ENCODE results near the gene USP12. TPM values are rescaled to one million over a fixed set of nuclear protein-coding genes. Genes with fewer than 3 reads are reported as not detected.

USP12 gene
- total RNA-seq, 1 donor from 2014 or later, result 30.5 TPM

- Histone ChIP-seq H3K79me2 (ENCODE audit: insufficient read depth, low read length) (peaks cover 99% of the 10 kb centered on the region), H4K20me1 (ENCODE audit: insufficient read depth, low read length) (peaks cover 73% of the 10 kb centered on the region), H3K9me3 (ENCODE audit: insufficient read depth, low read depth, low read length) (no peaks in the 10 kb centered on the region), H3K4me1 (ENCODE audit: insufficient read depth, low read length) (no peaks in the 10 kb centered on the region), H3K9ac (ENCODE audit: low read length) (no peak overlapping the region), H3K4me3 (ENCODE audit: insufficient read depth, low read depth, low read length) (no peak overlapping the region), H3K36me3 (ENCODE audit: insufficient read depth, low read length) (no peaks in the 10 kb centered on the region), H2AFZ (ENCODE audit: low read depth, low read length) (no peak overlapping the region), H3K27me3 (ENCODE audit: insufficient read depth, low read length) (no peaks in the 10 kb centered on the region), H3K4me2 (ENCODE audit: low read length) (no peak overlapping the region), H3K27ac (ENCODE audit: low read depth, low read length) (no peak overlapping the region)
- Mint-ChIP-seq H3K4me1 (ENCODE audit: low read depth, unreplicated experiment) (peaks cover 8% of the 10 kb centered on the region), H3K36me3 (ENCODE audit: low read depth, unreplicated experiment) (peaks cover 8% of the 10 kb centered on the region), H3K4me3 (ENCODE audit: unreplicated experiment) (no peak overlapping the region), H3K9me3 (ENCODE audit: unreplicated experiment) (peaks cover 9% of the 10 kb centered on the region), H3K27me3 (ENCODE audit: low read depth, unreplicated experiment) (no peaks in the 10 kb centered on the region), H3K27ac (ENCODE audit: unreplicated experiment) (no peak overlapping the region)
- no peak for FAIRE-seq
- TF ChIP-seq CTCF (IDR thresholded peaks at IDR 0.05; ENCODE audit: insufficient read depth, low read depth, low read length), result no peak
- TF ChIP-seq EZH2 (IDR thresholded peaks at IDR 0.05; ENCODE audit: insufficient read depth, low read length), result no peak
- no peak for DNase-seq (ENCODE audit: low read depth)
Observed at GRCh38 chr13:27140060-27140459, 31.6 kb downstream of the USP12 start.

GRCh38 chr13:27139565-27139964 is 32.0 kb downstream of the USP12 start:
- no peak overlapping the region for H3K9ac ChIP-seq (ENCODE audit: low read length)
- H3K4me1 ChIP-seq (ENCODE audit: insufficient read depth, low read length), result no peaks in the 10 kb centered on the region
- peaks cover 9% of the 10 kb centered on the region for H3K9me3 Mint-ChIP-seq (ENCODE audit: unreplicated experiment)
- peaks cover 8% of the 10 kb centered on the region for H3K36me3 Mint-ChIP-seq (ENCODE audit: low read depth, unreplicated experiment)
- no peak overlapping the region for H3K4me3 Mint-ChIP-seq (ENCODE audit: unreplicated experiment)
- no peak overlapping the region for H3K27ac Mint-ChIP-seq (ENCODE audit: unreplicated experiment)
- H3K79me2 ChIP-seq (ENCODE audit: insufficient read depth, low read length), result peaks cover 99% of the 10 kb centered on the region
- peaks cover 73% of the 10 kb centered on the region for H4K20me1 ChIP-seq (ENCODE audit: insufficient read depth, low read length)
- no peak overlapping the region for H3K4me2 ChIP-seq (ENCODE audit: low read length)
- DNase-seq (ENCODE audit: low read depth) (no peak), FAIRE-seq (no peak)
- H3K27me3 Mint-ChIP-seq (ENCODE audit: low read depth, unreplicated experiment), result no peaks in the 10 kb centered on the region
- TF ChIP-seq EZH2 (IDR thresholded peaks at IDR 0.05; ENCODE audit: insufficient read depth, low read length) (no peak), CTCF (IDR thresholded peaks at IDR 0.05; ENCODE audit: insufficient read depth, low read depth, low read length) (no peak)
- H3K4me3 ChIP-seq (ENCODE audit: insufficient read depth, low read depth, low read length), result no peak overlapping the region
- H2AFZ ChIP-seq (ENCODE audit: low read depth, low read length), result no peak overlapping the region
- no peak overlapping the region for H3K27ac ChIP-seq (ENCODE audit: low read depth, low read length)
- H3K27me3 ChIP-seq (ENCODE audit: insufficient read depth, low read length), result no peaks in the 10 kb centered on the region
- H3K36me3 ChIP-seq (ENCODE audit: insufficient read depth, low read length), result no peaks in the 10 kb centered on the region
- no peaks in the 10 kb centered on the region for H3K9me3 ChIP-seq (ENCODE audit: insufficient read depth, low read depth, low read length)
- H3K4me1 Mint-ChIP-seq (ENCODE audit: low read depth, unreplicated experiment), result peaks cover 8% of the 10 kb centered on the region

GRCh38 chr13:27138457-27139093 is 33.0 kb downstream of the USP12 start:
- H3K4me1 Mint-ChIP-seq (ENCODE audit: low read depth, unreplicated experiment), result peaks cover 12% of the 10 kb centered on the region
- Histone ChIP-seq H3K9me3 (ENCODE audit: insufficient read depth, low read depth, low read length) (no peaks in the 10 kb centered on the region), H3K4me3 (ENCODE audit: insufficient read depth, low read depth, low read length) (no peak overlapping the region), H2AFZ (ENCODE audit: low read depth, low read length) (no peak overlapping the region), H3K27me3 (ENCODE audit: insufficient read depth, low read length) (no peaks in the 10 kb centered on the region), H3K36me3 (ENCODE audit: insufficient read depth, low read length) (no peaks in the 10 kb centered on the region), H3K4me2 (ENCODE audit: low read length) (no peak overlapping the region), H3K4me1 (ENCODE audit: insufficient read depth, low read length) (no peaks in the 10 kb centered on the region), H4K20me1 (ENCODE audit: insufficient read depth, low read length) (peaks cover 75% of the 10 kb centered on the region), H3K79me2 (ENCODE audit: insufficient read depth, low read length) (peaks cover 99% of the 10 kb centered on the region), H3K27ac (ENCODE audit: low read depth, low read length) (no peak overlapping the region), H3K9ac (ENCODE audit: low read length) (no peak overlapping the region)
- H3K36me3 Mint-ChIP-seq (ENCODE audit: low read depth, unreplicated experiment), result peaks cover 7% of the 10 kb centered on the region
- H3K9me3 Mint-ChIP-seq (ENCODE audit: unreplicated experiment), result peaks cover 9% of the 10 kb centered on the region
- H3K27me3 Mint-ChIP-seq (ENCODE audit: low read depth, unreplicated experiment), result no peaks in the 10 kb centered on the region
- TF ChIP-seq EZH2 (IDR thresholded peaks at IDR 0.05; ENCODE audit: insufficient read depth, low read length) (no peak), CTCF (IDR thresholded peaks at IDR 0.05; ENCODE audit: insufficient read depth, low read depth, low read length) (no peak)
- FAIRE-seq (no peak), DNase-seq (ENCODE audit: low read depth) (no peak)
- H3K27ac Mint-ChIP-seq (ENCODE audit: unreplicated experiment), result no peak overlapping the region
- H3K4me3 Mint-ChIP-seq (ENCODE audit: unreplicated experiment), result no peak overlapping the region

All from astrocyte (in vitro differentiated cells and primary cell).